UCSD-AML1 (cell line): ENCODE data around the gene ME1.
"Not testable (repeated sequence)": the region's sequence is repeated elsewhere in the genome, so short reads cannot be mapped to it uniquely, and the experiment has no call there.

ENCODE experiments used
- DNase-seq: peaks from one replicate; lab custom pipeline; 2025; ENCODE audit not compliant: unreplicated experiment; lab: John Stamatoyannopoulos, UW

The ME1 gene

GRCh38 chr6:83192871-83193746 is 237.7 kb downstream of the ME1 start, which contains the start of the genes PGM3 and RWDD2A:
Gene PGM3, minus strand, starts transcription at chr6:83193265. Its CDS starts 2,253 bp downstream, at chr6:83191012.
Gene RWDD2A, plus strand, starts transcription at chr6:83193357. Its CDS starts 1,095 bp downstream, at chr6:83194452.
- peak; percentile 88 for DNase-seq

GRCh38 chr6:83192456-83192855 is 238.4 kb downstream of the ME1 start:
- DNase-seq = no peak

- not testable (repeated sequence) for DNase-seq
Measured at GRCh38 chr6:83191974-83192373, 238.9 kb downstream of the ME1 start.

GRCh38 chr6:83190626-83191025 is 240.2 kb downstream of the ME1 start:
- DNase-seq = no peak

GRCh38 chr6:83188501-83188900 is 242.3 kb downstream of the ME1 start:
- DNase-seq = no peak

GRCh38 chr6:83185096-83185495 is 245.8 kb downstream of the ME1 start:
- DNase-seq = no peak

GRCh38 chr6:83183082-83183828 is 247.6 kb downstream of the ME1 start:
- no peak for DNase-seq

GRCh38 chr6:83182114-83182513 is 248.7 kb downstream of the ME1 start:
- DNase-seq = no peak

GRCh38 chr6:83180426-83180950 is 250.4 kb downstream of the ME1 start:
- DNase-seq = no peak

- no peak for DNase-seq
Measured at GRCh38 chr6:83176246-83176645, 254.6 kb downstream of the ME1 start.

GRCh38 chr6:83169511-83169910 is 261.3 kb downstream of the ME1 start:
- no peak for DNase-seq

GRCh38 chr6:83169106-83169505 is 261.7 kb downstream of the ME1 start:
- DNase-seq = no peak

GRCh38 chr6:83168556-83168955 is 262.3 kb downstream of the ME1 start:
- DNase-seq = no peak

GRCh38 chr6:83167726-83168278 is 263.0 kb downstream of the ME1 start:
- no peak for DNase-seq
